Hematopoietic multipotent progenitor cell treated with erythropoietin and hydrocortisone succinate and interleukin-3 and kit ligand, for 17 days (in vitro differentiated cells): ENCODE data around the gene NDST1.
"Not testable (repeated sequence)": the region's sequence is repeated elsewhere in the genome, so short reads cannot be mapped to it uniquely, and the experiment has no call there.

Source experiments
- DNase-seq: peaks from one replicate; pipeline ENCODE4 v3.0.0-alpha.2; 2015; ENCODE audit warnings: low spot score

NDST1 gene

DNA sequence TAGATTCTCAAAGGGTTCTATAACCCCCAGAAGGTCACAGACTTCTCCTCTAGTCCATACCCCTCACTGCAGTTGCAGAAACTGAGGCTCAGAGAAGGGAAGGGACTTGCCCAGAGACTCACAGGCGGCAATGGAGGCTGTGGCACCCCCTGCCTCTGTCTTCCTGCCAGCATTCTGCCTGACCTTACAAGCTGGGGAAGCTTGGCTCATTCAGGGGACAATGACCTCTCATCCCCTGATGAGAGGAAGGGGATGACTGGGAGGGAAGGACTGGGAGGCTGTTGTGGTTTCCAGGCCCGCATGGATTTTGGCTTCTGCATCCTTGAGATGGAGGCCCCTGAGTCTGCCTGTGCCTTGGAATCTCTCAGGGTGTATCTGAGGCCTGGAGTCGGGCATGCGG, 897 bp downstream of the NDST1 start:
- DNase-seq, result no peak

DNA sequence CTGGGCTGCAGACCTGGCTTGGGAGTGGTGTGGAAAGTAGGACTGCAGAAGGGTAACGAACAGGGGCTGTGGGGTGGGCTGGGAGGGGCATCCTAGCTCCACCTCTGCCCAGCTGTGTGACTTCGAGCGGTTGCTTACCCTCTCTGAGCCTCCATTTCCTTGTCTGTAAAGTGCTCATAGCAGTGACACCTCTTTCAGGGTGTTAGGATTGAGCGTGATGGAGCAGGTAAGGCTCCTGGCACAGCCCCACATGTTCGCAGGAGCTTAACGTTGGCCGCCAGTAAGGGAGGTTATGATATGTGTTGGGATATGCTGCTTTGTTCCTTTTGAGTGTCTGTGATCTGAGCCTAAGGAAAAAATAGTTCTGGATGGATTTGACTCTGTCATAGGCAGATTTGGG, 2.1 kb downstream of the NDST1 start:
- DNase-seq, result no peak

DNA sequence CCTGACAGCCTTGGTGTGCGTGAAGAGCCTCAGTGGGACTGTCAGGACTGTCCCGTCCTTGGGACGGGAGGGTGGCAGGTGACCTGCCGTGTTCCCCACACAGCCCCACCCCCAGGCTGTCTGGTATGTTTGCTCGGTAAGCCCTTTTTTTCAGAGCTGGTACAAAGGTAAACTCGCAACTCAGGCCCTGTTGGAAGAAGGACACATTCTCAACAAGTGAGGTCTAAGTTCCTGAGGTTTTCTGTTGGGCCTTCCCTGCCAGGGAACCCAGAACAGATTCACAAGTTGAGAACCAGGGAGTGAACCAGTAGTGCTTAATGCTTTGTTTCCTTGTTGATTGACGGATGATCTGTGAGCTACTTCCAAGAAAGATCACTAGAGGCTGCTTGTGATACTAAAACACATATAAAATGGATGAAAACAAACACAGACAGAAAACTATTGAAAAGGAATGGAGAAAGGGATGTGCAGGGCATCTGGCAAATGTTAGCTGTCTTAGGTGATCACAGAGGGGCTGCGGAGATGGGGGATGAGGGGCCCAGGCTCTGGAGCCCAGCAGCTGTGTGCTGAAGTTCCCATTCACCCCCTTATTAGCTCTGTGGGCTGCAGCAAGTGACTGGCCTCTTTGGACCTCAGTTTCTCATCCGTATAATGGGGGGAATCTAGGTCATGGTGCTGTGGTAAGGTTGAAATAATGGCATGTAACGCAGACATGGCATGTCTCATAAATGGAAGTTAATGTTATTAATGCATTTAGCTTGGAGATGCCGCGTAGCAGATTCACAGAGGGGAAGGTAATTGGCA, 2.7 kb downstream of the NDST1 start:
- no peak for DNase-seq

DNA sequence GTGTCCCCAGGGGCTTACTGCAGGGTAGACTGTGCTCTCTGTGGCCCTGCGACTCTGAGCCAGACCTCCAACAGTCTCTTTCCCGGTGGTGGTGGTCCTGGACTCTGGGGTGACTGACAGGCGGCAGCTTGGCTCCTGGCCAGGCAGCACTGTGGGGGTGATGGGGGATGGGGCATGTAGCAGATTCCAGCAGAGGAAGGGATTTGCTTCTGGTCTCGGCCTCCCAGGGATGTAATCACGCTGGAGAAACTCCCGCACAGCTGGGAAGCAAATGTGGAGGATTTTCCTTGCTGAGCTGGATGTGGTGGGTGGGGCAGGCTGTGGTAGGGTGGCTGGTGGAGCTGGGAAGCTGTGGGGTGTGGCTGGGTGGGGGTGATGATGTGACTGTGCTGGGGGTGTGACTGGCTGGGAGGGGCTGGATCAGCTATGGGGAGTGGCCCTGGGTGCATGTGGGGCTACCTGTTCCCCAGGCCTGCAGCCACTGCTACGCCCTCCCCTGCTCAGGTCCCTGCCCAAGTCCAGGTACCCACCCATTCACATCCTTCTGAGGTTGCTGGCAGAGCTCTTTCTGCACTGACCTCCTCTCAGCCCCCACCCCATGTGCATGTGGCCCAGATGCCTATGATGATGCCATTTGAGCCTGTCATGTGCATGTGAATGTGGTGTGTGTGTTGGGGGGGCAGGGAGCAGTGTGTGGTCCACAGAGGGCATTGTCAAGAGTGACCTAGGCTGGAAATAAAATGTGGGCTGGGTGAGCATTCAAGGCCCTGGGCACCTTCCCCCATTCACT, 3.8 kb downstream of the NDST1 start:
- DNase-seq, result no peak

DNA sequence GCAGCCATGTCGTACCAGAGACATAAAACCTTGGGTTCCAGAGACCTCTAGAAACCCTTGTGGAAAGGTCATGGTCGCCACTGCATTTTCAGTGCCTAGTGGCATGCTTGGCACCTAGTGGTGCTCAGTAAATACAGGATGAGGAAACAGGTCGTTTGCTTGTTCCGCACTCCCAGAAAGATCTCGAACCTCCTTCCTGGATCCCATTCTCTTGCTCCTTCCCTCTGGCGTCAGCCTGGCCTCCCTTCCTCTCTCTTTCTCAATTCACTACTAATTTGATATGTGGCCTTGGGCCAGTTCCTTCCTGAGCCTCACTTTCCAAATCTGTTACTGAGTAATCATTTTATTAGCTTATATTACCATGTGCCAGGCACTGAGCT, 4.4 kb downstream of the NDST1 start:
- DNase-seq, result no peak

DNA sequence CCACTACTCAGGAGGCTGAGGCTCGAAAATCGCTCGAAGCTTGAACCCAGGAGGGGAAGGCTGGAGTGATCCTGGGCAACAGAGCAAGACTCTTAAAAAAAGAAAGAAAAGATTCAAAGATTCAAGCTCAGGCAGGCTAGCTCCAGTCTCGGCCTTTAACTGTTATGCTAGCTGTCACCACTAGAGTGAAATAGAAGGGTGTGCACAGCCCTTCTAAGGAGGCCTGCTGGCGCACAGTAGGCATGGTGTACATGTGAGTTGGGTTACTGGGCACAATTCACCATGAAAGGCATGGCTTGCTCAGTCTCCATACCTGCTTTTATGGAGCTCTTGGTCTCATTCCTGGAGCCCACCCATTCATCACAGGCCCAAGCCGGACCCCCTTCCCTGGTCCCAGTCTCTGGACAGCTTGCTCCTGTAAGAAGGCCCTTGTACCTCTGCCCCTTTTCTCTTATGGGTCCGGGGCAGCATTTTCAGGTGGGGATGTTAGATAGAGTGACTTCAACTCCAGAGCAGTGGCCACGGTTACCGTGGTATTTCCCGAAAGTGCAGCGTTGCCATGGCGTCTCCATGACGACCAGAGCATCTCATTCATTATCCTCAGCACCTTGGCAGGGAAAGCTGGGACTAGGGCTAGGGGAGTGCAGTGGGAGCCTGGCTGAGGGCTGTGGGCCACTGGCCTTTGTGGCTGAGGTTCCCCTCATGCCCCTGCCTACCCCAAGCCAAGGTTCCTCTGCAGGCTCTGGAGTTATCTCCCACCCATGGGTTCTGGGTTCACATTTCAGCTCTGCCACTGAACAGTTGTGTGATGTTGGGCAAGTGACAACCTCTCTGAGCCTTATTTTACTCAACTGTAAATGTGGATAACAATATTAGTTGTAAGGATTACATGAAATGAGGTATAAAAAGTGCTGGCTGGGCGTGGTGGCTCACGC, 5.7 kb downstream of the NDST1 start:
- DNase-seq, result no peak

DNA sequence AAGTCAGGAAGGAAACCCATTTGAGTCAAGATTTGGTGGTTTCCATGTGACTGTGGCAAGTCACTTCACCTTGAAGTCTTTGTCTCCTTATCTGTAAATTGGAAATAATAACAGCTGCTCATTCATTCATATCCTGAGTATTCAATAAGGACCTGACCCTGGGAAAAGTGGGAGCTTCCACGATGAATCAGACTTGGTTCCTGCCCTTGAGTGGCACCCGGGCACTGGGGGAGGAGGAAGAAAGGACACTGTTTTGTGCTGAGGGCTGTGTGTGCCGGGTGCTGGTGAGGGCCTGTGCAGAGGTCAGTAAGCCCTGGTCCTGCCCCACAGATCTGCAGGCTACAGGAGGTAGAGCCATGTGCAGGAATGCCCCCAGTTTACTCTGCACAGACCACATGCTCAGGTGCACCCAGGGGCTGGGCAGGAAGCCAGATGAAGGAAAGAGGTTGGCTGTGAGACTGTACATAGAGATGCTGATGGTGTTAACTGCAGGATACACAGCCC, 6.8 kb downstream of the NDST1 start:
- no peak for DNase-seq

DNA sequence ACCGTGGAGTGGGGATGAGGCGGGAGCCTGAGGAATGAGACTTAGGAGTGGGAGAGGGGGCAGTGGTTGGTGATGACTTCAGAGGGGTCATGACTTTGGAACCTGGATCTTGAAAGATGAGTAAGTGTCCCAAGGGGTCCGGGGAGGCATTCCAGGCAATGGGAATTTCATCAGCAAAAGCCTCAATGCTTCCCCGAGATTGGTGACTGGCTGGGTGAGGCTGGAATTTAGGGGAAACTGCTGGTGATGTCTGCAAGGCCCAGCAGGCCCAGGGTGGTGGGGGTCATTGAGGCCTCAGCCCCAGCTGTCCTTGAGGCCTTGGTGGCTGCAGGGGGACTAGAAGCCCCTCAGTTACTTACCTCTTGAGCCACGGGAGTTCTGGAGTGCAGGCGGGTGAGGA, 7.5 kb downstream of the NDST1 start:
- DNase-seq, result no peak

DNA sequence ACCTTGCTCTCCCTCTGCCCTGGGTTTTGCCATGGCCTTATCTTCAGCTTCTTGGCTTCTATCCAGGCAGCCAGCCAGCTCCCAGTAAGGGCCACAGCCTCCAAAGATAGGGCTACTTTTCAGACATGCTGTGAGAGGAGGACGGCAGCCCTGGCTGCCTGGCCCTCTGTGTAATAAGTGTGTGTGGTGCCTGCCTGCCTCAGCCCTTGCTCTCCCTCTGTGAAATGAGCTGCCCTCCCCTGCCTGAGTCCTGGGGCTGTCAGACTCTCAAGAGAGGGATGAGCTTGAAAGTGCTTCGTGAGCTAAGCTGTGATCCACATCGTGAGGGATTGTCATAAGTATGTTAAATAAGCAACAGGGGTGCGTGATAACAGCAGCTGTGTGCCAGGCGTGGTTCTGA, 8.1 kb downstream of the NDST1 start:
- peak; percentile 51 for DNase-seq

DNA sequence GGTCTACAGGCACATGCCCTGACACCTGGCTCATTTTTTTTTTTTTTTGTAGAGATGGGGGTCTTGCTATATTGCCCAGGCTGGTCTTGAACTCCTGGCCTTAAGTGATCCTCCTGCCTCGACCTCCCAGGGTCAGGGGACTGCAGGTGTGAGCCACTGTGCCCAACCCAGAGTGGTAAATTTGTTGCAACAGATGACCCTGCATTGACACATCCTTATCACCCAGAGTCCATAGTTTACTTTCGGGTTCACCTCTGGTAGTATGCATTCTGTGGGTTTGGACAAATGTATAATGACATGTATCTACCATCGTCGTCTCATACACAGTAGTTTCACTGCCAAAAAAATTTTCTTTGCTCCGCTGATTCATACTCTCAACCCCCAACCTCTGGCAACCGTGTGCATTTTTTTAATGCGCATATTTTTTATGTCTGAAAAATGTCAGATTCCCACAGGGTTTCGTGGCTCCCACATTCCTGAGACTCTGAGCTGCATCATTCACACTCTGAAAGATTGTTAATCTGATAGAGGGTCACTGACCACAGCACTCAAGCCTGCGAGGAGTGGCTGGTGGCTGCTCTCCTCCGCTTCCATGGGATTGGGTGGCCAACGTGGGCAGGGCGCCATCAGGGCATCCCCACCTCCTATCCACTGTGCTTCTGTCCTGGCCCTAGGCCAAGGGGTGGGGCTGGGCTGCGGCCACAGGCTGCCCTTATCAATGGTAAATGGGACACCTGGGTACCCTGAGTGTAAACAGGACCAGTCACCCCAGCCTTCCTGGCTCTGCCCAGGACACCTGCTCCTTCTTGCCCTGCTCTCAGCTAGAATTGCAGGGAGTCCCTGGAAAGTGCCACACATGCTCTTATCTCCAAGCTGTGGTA, 9.6 kb downstream of the NDST1 start:
- DNase-seq, result peak; percentile 50

DNA sequence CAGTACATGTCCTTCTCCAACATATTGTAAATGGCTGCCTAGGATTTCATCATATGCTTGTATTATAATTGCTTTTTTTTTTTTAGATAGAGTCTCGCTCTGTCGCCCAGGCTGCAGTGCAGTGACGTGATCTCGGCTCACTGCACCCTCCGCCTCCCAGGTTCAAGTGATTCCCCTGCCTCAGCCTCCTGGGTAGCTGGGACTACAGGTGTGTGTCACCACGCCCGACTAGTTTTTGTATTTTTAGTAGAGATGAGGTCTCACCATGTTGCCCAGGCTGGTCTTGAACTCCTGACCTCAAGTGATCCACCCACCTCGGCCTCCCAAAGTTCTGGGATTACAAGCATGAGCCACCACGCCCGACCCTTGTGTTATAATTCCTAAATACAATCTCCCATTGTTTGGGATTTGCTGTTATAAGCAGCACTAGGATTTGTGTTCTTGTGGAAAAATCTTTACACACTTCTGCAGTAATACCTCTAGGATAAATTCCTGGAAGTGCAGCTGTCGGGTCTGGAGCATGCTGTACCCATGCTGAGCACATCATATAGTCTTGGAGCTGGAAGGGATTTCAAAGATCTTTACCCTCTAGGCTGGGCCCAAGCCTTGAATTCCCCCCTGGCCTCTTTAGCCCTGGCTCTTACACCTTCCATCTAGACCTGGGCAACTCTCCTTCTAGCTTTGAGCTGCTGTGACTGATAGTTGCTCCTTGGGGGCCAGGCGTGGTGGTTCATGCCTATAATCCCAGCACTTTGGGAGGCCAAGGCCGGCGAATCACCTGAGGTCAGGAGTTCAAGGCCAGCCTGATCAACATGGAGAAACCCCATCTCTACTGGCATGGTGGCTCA, 11.0 kb downstream of the NDST1 start:
- DNase-seq, result not testable (repeated sequence)

DNA sequence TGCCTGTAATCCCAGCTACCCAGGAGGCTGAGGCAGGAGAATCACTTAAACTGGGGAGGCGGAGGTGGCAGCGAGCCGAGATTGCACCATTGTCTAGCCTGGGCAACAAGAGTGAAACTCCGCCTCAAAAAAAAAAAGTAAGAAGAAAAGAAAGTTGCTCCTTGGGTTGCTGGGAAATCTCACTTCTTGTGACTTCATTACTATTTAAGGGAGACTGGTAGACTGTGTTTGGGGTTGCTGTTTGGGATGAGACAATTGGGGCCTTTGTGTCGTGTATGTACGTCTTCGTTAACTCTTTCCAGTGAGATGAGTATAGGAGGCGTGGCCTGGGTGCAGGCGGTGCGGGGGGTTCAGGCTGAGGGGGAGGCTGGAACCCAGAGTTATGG, 11.6 kb downstream of the NDST1 start:
- DNase-seq, result no peak

DNA sequence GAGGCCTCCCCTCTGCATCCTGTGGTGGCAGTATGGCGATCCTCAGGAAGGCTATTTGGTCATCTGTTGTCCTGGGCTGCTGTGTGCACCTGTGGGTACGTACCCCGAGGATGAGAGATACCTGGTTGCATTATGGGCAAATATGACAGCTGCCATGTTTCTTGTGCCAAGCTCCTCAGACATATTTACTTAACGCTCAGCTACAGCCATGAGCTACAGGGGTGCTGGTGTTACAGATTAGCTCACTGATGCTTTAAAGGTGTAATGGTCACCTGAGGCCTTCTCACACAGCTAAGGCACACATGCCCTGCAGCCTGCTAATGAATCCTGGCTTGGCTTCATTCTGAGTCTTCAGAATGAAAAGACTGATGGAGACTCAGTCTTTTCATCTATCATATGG, 12.0 kb downstream of the NDST1 start:
- DNase-seq, result no peak

DNA sequence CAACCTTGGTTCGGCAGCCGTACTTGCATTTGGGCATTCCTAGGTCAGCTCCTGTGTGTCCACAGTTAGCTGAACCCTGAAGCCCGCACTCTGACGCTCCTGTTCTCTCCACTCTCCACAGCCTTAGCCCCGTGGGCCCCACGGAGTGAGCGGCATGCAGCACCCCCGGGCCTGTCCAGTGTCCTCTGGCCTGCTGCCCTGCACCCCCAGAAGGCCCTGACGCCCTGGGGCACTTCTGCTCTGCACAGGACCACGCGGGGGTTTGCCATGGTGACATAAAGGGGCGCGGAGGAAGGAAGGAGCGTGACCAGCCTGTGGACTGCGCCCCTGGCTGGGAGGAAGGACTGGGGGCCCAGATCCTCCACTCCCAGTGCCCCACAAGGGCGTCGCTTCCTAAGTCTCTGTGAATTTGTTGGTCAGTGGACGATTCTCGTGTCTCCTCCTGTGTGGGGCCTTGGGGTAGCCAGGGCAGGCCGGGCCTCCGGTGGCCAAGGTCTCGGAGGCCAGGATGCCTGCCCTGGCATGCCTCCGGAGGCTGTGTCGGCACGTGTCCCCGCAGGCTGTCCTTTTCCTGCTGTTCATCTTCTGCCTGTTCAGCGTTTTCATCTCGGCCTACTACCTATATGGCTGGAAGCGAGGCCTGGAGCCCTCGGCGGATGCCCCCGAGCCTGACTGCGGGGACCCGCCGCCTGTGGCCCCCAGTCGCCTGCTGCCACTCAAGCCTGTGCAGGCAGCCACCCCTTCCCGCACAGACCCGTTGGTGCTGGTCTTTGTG, 13.0 kb downstream of the NDST1 start:
- DNase-seq, result no peak

DNA sequence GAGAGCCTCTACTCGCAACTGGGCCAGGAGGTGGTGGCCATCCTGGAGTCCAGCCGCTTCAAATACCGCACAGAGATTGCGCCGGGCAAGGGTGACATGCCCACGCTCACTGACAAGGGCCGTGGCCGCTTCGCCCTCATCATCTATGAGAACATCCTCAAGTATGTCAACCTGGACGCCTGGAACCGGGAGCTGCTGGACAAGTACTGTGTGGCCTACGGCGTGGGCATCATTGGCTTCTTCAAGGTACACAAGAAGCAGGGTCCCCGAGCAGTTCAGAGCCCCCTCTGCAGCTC, 13.5 kb downstream of the NDST1 start:
- no peak for DNase-seq

DNA sequence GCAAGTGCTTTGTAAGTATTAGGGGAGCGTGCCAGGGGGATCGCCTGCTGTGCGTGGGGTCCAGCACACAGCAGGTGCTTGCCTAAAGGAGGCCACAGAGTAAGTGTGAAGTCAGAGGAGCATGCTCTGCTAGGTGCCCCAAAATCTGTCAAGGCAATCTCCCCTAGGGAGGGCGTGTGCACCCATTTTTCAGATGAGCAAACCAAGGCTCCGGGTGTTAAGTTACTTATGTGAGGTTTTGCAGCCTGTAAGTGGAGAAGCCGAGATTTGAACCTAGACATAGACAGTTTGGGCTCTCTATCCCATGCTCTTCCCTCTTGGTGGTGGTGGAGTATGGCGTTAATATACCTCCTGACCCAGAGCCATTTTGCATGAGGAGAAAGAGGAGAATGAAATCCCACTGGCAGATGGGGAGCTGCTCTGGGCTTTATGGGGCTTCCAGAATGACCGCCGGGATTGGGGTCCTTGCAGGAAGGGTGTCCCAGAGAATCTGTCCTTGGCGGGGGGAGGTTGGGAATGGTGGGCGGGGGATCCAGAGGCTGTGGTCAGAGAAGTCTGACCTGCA, 14.1 kb downstream of the NDST1 start:
- DNase-seq, result no peak

DNA sequence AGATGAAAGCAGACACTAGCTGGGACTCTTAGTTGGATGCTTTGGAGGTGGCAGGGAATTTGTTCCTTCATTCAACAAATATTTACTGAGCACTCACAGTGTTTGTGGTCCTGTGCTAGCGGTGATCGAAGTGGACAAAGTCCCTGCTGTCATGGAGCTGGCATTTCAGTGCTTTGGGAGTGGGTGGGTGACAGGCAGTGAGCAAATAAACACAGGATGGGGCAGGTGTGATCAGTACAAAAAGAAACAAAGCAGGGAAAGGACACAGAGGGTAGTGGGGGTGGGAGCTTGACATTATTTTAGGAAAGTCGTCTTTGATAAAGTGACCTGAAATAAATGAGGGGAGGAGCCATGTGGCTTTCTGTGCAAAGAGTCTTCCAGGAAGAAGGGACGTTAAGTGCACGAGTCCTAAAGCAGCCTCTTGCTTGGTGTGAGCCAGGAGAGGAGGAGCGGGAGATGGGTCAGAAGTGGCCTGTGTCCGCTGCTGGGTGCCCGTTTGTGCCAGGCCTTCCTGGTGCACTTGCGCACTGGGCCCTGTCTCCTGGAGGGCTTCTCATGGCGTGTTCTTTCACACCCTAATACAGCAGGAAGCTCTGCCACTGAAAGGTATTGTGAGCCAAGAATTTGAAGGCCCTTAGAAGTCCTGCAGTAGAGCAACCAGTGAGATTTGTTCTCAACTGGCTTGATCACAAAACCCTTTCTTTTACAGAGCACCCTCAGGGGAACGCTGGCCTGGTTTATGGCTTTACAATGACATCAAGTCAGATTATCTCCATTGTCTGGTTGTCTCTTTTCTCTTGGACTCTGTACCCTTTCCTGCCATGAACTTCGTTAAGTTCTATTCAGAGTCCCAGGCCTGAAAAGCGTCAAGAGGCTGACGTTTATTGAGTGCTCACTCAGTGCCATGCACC, 14.8 kb downstream of the NDST1 start:
- no peak for DNase-seq
